HG02981 (cell line): ENCODE data around the gene PLA2G4A.

Experiments
- ATAC-seq: cut with Tn5 transposase; IDR thresholded peaks from one replicate; pipeline ENCODE4 v1.9.1; 2021; ENCODE audit warnings: mild to moderate bottlenecking, moderate library complexity; ENCODE audit not compliant: unreplicated experiment

The PLA2G4A gene

GRCh38 chr1:186966456-186966855 lies 137.7 kb downstream of the PLA2G4A start:
- ATAC-seq, result no peak

GRCh38 chr1:186967656-186968394 lies 139.1 kb downstream of the PLA2G4A start:
- no peak for ATAC-seq

- no peak for ATAC-seq
These were observed 146.0 kb downstream of the PLA2G4A start for GRCh38 chr1:186974774-186975181.

DNA sequence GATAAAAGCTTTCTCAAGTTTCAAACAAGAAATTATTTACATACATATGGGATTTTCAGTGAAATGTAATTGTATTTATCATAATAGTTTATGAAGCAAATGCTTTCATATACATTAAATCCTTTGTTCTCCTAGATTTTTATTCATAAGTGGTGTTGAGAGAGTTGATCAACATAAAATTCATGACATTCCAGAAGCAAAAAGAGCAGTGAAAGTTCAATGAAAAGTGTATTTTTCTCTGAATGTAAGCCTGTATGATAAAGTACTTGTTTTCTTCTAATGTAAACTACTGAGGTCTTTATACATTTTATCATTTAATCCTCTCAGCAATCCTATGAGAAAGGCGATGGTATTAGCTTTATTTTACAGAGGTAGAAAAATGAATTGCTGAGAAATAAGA lies 146.5 kb downstream of the PLA2G4A start:
- ATAC-seq, result no peak

DNA sequence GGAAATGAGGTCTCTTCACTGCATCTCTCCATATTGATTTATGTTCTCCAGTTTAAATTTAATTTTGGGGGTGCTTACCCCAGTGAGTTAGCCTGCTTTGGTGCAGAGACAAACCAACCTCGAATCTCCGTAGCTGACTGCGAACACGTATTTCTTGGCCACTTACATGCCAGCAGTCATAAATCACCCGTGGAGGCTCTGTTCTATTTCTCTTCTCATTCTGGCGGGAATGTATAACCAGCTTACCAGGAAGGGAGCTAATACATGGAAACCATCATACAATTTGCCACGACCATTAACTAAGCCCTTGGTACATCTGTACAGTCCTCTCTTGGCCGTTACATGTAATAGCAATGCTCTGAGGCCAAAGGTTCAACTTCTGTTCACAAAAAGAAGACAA lies 148.0 kb downstream of the PLA2G4A start:
- ATAC-seq, result no peak

GRCh38 chr1:186977266-186977957 lies 148.7 kb downstream of the PLA2G4A start:
- no peak for ATAC-seq

GRCh38 chr1:186978596-186979556 lies 150.1 kb downstream of the PLA2G4A start:
- no peak for ATAC-seq

GRCh38 chr1:186980400-186980799 lies 151.7 kb downstream of the PLA2G4A start:
- no peak for ATAC-seq

DNA sequence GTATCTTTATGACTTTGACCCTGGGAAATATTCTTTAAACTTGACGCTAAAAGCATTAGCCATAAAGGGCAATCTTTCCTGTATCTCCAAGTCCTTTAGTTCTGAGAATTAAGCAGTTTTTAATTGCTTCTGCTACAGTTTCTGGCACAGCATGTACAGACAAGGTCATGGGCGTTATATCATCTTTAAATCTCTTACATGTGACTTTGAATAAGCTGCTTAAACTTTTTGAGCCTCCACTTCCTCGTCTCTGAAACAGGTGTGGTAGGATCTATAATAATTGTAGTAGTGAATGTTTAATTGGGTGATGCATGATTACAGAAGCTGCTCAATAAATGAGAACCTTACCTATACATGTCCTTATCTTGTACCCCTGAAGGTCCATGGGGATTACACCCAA lies 153.4 kb downstream of the PLA2G4A start:
- no peak for ATAC-seq

DNA sequence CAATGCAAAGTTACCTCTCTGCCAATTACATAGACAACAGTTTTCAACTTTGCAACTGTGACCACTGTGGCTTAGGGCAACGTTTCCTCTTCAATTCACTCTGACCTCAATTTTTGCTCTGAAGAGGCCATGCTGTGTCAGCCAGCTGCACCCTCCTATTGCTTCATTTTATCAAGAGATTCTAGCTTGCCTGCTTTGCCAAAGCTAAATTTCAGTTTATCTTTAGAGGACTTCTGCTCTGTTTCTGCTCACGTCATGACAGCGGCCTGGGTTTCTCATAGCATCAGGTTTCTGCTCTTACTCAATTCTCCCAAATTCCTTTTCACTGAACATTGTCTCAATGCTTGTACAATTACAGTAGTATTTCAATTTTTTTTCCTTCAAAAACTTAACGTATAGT lies 154.6 kb downstream of the PLA2G4A start:
- no peak for ATAC-seq

DNA sequence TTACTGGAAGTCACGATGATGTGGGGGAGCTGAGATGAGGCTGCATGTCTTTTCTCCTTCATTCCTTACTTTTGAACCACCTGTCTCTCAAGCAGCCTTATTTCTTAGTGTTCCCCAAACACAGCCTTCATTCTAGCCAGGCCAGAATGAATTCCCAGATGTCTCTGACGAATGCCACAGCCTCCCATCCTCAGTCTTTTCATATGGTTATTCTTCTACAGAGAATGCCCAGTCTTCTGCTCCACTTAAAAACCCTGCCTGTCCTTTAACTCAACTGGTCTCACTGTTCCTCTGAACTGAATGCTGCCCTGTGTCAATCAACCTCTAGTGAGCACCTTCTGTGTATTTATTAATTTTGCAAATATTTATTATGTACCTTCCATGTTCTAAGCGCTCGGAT lies 156.2 kb downstream of the PLA2G4A start:
- ATAC-seq, result no peak

- ATAC-seq, result no peak
These were observed 157.2 kb downstream of the PLA2G4A start for GRCh38 chr1:186985889-186986491.

DNA sequence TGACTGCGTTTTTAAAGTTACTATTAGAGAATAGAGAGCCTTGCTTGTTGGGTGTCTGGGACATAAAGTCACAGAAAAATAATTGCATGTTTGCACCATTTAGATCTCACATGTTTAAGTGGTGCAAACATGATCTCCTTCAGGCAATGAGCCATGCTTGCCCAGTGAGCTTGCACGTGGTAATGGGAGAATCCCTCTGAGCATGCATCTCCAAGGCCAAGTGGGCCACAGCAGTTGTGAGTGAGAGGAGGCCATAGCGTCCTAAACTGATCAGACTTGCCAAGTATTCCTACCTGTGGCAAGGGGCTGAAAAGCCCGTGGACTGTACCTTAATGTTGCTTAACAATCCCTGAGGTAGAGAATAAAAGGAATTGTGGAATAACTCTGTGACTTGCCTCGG lies 158.3 kb downstream of the PLA2G4A start:
- ATAC-seq, result no peak

- ATAC-seq, result no peak
These were observed 159.0 kb downstream of the PLA2G4A start for GRCh38 chr1:186987769-186988168.

- ATAC-seq, result no peak
These were observed 165.2 kb downstream of the PLA2G4A start for GRCh38 chr1:186993996-186994395.

GRCh38 chr1:186994897-186995296 lies 166.1 kb downstream of the PLA2G4A start:
- ATAC-seq, result no peak

DNA sequence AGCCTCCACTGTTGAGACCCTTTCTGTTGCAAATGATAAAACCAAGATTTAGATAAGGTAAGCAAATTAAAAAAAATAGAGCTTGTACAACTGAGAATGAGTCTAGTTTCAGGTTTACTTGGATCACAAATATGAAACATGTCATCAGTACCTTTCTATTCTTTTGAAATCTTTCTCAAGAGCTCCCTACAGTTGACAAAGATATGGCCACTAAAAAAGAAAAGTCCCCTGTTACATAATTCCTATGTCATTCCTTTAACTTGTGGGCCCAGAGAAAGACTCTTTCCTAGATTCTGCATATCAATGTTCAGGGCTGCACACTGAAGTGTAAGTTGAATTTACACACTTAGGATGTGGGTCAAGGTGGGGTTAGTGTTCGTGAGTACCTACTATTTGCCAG lies 168.1 kb downstream of the PLA2G4A start:
- ATAC-seq, result no peak

DNA sequence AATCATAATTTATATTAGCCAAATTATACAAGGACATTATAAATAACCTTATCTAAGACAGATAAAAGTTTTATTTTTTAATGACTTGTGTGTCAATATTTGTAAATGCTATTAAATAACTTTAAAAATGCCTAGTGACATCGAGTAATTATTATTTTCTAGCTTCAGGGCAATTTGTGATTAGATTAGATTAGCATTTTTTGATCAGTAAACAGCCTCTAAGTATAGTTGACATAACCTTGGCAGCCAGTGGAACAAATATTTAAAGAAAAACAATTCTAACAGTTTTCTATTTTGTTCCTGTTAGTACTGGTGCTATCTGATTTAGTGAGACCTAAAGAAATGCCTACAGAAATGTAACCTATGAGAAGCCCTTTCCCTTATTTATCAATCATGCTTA lies 169.1 kb downstream of the PLA2G4A start:
- no peak for ATAC-seq

DNA sequence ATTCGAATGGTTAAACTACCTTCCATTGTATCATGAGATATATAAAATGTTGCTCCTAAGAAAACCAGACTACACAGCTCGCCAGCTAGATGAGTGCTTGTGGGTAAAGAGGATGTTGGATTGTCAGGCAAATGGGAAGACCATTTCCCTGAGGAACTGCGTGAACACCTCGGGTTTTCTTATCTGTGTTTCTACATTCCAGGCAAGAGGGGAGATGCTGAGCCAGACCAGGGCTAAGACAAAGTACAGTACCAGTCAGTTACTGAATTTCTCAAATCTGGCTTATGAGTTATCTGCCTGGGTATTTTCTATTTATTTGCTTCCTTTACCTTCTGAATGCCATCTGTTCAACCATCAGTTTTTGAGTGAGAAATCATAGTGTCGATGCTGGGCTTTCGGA lies 170.8 kb downstream of the PLA2G4A start:
- ATAC-seq, result no peak

GRCh38 chr1:187001198-187001889 lies 172.6 kb downstream of the PLA2G4A start:
- ATAC-seq, result no peak
